Astrocyte (in vitro differentiated cells and primary cell): Measurements from ENCODE around the gene CRADD.

Experiments
- EZH2 ChIP-seq: IDR thresholded peaks from 2 replicates; pipeline ENCODE4 v1.6.1; 2012; ENCODE audit warnings: mild to moderate bottlenecking, low read length, inconsistent platforms; ENCODE audit not compliant: insufficient read depth
- TF ChIP-seq, protein P1 (sequence below): IDR thresholded peaks from 2 replicates; pipeline ENCODE4 v1.5.1; 2011; ENCODE audit warnings: low read depth, mild to moderate bottlenecking, inconsistent platforms, low read length, moderate library complexity; ENCODE audit not compliant: insufficient read depth

DNA sequence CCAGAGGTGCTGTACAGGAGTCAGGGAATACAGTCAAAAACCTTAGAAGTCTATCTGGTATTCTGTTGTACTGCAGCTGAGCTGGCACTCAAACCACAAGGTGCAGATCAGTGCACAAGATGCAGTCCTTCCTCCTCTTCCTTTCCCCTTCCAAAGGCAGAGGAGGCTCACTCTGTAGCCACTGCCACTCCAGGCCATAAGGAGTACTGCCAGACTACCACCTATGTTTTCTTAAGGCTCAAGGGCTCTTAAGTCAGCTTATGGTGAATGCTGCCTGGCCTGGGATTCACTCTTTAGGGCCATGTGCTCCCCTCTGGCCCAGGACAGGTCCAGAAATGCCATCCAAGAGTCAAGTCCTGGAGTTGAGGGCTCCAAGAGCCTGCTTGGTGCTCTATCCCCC, 200.3 kb downstream of the CRADD start:
- no peak for TF ChIP-seq EZH2
- TF ChIP-seq, protein P1, sequence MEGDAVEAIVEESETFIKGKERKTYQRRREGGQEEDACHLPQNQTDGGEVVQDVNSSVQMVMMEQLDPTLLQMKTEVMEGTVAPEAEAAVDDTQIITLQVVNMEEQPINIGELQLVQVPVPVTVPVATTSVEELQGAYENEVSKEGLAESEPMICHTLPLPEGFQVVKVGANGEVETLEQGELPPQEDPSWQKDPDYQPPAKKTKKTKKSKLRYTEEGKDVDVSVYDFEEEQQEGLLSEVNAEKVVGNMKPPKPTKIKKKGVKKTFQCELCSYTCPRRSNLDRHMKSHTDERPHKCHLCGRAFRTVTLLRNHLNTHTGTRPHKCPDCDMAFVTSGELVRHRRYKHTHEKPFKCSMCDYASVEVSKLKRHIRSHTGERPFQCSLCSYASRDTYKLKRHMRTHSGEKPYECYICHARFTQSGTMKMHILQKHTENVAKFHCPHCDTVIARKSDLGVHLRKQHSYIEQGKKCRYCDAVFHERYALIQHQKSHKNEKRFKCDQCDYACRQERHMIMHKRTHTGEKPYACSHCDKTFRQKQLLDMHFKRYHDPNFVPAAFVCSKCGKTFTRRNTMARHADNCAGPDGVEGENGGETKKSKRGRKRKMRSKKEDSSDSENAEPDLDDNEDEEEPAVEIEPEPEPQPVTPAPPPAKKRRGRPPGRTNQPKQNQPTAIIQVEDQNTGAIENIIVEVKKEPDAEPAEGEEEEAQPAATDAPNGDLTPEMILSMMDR: no peak
